H54 (cell line): Measurements from ENCODE around the gene ATP11A.
"Not testable (repeated sequence)": the region's sequence is repeated elsewhere in the genome, so short reads cannot be mapped to it uniquely, and the experiment has no call there.

ENCODE experiments used
- DNase-seq: peaks from one replicate; pipeline ENCODE4 v3.0.0; 2011; ENCODE audit warnings: low spot score, mixed read lengths; ENCODE audit not compliant: insufficient read length
- FAIRE-seq: peaks from 3 replicates; lab custom pipeline; 2011; peaks lifted over from hg19 to GRCh38; lab: Jason Lieb, UNC
- POLR2A ChIP-seq: IDR thresholded peaks from 2 replicates; pipeline ENCODE4 v1.6.1; 2011; ENCODE audit warnings: low read depth, mild to moderate bottlenecking, low read length

Gene ATP11A

GRCh38 chr13:112795277-112795676 is 105.4 kb downstream of the ATP11A start:
- TF ChIP-seq POLR2A, result no peak
- FAIRE-seq, result no peak

GRCh38 chr13:112796190-112796915 is 106.5 kb downstream of the ATP11A start:
- FAIRE-seq (no peak), DNase-seq (no peak)
- TF ChIP-seq POLR2A, result no peak

More at GRCh38 chr13:112795277-112795676, 105.4 kb downstream of the ATP11A start:
- DNase-seq, result no peak

- DNase-seq (no peak), FAIRE-seq (no peak)
- no peak for TF ChIP-seq POLR2A
Measured at GRCh38 chr13:112799394-112799793, 109.6 kb downstream of the ATP11A start.

GRCh38 chr13:112800057-112800456 is 110.2 kb downstream of the ATP11A start:
- no peak for FAIRE-seq
- no peak for TF ChIP-seq POLR2A
- DNase-seq, result no peak

GRCh38 chr13:112800807-112801206 is 111.0 kb downstream of the ATP11A start:
- not testable (repeated sequence) for DNase-seq, FAIRE-seq

GRCh38 chr13:112802802-112803195 is 113.0 kb downstream of the ATP11A start:
- FAIRE-seq (no peak), DNase-seq (no peak)
- TF ChIP-seq POLR2A, result no peak

- peak; percentile 88 for FAIRE-seq
- TF ChIP-seq POLR2A, result no peak
- no peak for DNase-seq
Measured at GRCh38 chr13:112803422-112803821, 113.6 kb downstream of the ATP11A start.

GRCh38 chr13:112804374-112804773 is 114.5 kb downstream of the ATP11A start:
- no peak for DNase-seq
- no peak for FAIRE-seq
- no peak for TF ChIP-seq POLR2A

GRCh38 chr13:112806739-112807652 is 117.2 kb downstream of the ATP11A start:
- DNase-seq (no peak), FAIRE-seq (no peak)
- no peak for TF ChIP-seq POLR2A

GRCh38 chr13:112807653-112808376 is 118.0 kb downstream of the ATP11A start:
- no peak for TF ChIP-seq POLR2A
- no peak for DNase-seq
- FAIRE-seq, result no peak

- no peak for DNase-seq
- no peak for TF ChIP-seq POLR2A
- FAIRE-seq, result no peak
Measured at GRCh38 chr13:112808377-112809140, 118.7 kb downstream of the ATP11A start.

- no peak for FAIRE-seq
- no peak for DNase-seq
- no peak for TF ChIP-seq POLR2A
Measured at GRCh38 chr13:112809332-112810315, 119.8 kb downstream of the ATP11A start.
